ENCODE results near the gene EPHX1.

DNA sequence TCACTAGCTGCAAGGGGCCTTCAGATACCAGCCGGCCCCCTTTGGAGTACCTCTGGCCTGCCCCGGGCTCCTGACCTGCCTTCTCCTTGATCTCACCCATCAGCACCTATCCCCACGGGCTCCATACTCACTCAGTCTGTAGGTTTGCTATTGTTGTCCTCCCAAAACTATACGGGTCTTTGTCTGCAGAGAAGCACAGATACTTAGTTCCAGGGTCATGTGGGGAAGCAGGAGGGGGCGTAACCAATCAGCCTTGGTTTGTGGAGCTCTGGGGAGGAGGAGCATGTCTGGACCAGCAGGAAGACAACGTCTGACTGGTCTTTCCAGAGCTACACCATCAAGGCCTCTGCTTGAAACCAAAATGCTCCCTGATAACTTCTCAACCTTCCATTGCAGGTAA is 57.1 kb downstream of the EPHX1 start:
- TF ChIP-seq, protein P1, sequence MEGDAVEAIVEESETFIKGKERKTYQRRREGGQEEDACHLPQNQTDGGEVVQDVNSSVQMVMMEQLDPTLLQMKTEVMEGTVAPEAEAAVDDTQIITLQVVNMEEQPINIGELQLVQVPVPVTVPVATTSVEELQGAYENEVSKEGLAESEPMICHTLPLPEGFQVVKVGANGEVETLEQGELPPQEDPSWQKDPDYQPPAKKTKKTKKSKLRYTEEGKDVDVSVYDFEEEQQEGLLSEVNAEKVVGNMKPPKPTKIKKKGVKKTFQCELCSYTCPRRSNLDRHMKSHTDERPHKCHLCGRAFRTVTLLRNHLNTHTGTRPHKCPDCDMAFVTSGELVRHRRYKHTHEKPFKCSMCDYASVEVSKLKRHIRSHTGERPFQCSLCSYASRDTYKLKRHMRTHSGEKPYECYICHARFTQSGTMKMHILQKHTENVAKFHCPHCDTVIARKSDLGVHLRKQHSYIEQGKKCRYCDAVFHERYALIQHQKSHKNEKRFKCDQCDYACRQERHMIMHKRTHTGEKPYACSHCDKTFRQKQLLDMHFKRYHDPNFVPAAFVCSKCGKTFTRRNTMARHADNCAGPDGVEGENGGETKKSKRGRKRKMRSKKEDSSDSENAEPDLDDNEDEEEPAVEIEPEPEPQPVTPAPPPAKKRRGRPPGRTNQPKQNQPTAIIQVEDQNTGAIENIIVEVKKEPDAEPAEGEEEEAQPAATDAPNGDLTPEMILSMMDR (conservative IDR thresholded peaks at IDR 0.05; ENCODE audit: low read length), result no peak
- TF ChIP-seq EZH2phosphoT487 (IDR thresholded peaks at IDR 0.05; ENCODE audit: borderline replicate concordance), result no peak
